Stomach (tissue), 4 donors: ENCODE measurements around the gene OAS1.

ENCODE experiments used
- EP300 ChIP-seq: sonication (generic); formaldehyde crosslinking; IDR thresholded peaks from one replicate; pipeline ENCODE4 v1.6.1; 2017; ENCODE audit warnings: antibody characterized with exemption
- POLR2A ChIP-seq, 4 donors: fragments of 450-650 bp; IDR thresholded peaks; one replicate each; pipeline ENCODE4 v1.6.1; 2016; ENCODE audit warnings: antibody characterized with exemption in 4 of 4, control low read depth in 2 of 4, mild to moderate bottlenecking in 1 of 4, moderate library complexity in 1 of 4
- POLR2AphosphoS5 ChIP-seq, 3 donors: sonication (generic); formaldehyde crosslinking; IDR thresholded peaks; one replicate each; pipeline ENCODE4 v1.6.1; 2016; ENCODE audit warnings: antibody characterized with exemption in 3 of 3
- TF ChIP-seq, protein P1 (sequence below), 7 experiments: fragments of 450-650 bp in 4 of 7; fragments of 200-600 bp in 3 of 7; sonication (generic) in 3 of 7; IDR thresholded peaks; one replicate each; pipeline ENCODE4 v1.5.1; 2016 to 2019; ENCODE audit warnings: antibody characterized with exemption in 7 of 7, control low read depth in 2 of 7, mild to moderate bottlenecking in 1 of 7

DNA sequence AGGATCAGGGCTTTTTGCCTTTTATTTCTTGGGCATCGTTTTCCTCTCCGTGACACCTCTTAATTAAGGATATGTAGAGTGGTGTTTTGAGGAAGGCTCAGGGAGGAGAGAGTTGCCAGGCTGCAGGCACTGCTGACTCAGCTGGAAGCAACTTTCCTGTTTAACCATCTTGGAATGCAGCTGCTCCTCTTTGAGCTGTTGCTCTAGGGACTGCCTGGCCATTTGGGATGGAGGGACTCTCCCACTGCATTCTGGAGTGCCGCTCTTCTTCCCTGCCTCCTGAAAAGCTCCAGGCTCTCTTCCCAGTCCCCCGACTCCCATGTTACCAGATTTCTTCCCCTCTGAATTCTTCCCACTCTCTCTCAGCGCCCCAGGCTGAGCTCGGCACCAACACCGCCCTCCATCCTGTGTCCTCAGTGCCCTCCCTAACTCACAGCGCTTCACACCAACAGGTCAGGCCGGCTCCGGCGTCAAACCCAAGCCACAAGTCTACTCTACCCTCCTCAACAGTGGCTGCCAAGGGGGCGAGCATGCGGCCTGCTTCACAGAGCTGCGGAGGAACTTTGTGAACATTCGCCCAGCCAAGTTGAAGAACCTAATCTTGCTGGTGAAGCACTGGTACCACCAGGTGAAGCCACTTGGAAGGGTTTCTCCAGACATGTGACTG, 37.4 kb downstream of the OAS1 start:
- TF ChIP-seq, protein P1, sequence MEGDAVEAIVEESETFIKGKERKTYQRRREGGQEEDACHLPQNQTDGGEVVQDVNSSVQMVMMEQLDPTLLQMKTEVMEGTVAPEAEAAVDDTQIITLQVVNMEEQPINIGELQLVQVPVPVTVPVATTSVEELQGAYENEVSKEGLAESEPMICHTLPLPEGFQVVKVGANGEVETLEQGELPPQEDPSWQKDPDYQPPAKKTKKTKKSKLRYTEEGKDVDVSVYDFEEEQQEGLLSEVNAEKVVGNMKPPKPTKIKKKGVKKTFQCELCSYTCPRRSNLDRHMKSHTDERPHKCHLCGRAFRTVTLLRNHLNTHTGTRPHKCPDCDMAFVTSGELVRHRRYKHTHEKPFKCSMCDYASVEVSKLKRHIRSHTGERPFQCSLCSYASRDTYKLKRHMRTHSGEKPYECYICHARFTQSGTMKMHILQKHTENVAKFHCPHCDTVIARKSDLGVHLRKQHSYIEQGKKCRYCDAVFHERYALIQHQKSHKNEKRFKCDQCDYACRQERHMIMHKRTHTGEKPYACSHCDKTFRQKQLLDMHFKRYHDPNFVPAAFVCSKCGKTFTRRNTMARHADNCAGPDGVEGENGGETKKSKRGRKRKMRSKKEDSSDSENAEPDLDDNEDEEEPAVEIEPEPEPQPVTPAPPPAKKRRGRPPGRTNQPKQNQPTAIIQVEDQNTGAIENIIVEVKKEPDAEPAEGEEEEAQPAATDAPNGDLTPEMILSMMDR (IDR thresholded peaks at IDR 0.05), result no peak
- TF ChIP-seq EP300, result no peak
- TF ChIP-seq POLR2A (IDR thresholded peaks at IDR 0.05), result no peak
- TF ChIP-seq POLR2AphosphoS5 (IDR thresholded peaks at IDR 0.05), result no peak
